ENCODE data around the gene IGF2BP2.

- TF ChIP-seq CTCF (IDR thresholded peaks at IDR 0.05) (no peak), POLR2A (IDR thresholded peaks at IDR 0.05) (no peak)
Measured at GRCh38 chr3:185709251-185709955, 115.4 kb downstream of the IGF2BP2 start.

Measured in lower leg skin (tissue), 3 donors.